ENCODE results near the gene STUM. TPM values are rescaled to one million over a fixed set of nuclear protein-coding genes. Genes with fewer than 3 reads are reported as not detected.
"Not testable (repeated sequence)": the region's sequence is repeated elsewhere in the genome, so short reads cannot be mapped to it uniquely, and the experiment has no call there.

The STUM gene
- polyA plus RNA-seq (ENCODE audit: insufficient read length in 4 of 4) = 1 to 10 TPM in 3 of 4 donors, under 1 TPM in 1; 0.70 to 2.3 (median 1.4) TPM

- DNase-seq (ENCODE audit: low read depth in 4 of 4, low spot score in 3 of 4) = no peak
Measured at GRCh38 chr1:226548256-226549093, at the start of gene STUM. Gene STUM, plus strand, starts transcription at chr1:226548764. Its CDS starts 141 bp downstream, at chr1:226548905.

GRCh38 chr1:226499699-226500098 is 48.9 kb upstream of the STUM start:
- not testable (repeated sequence) for DNase-seq (ENCODE audit: low read depth in 4 of 4, low spot score in 3 of 4)

GRCh38 chr1:226506021-226506420 is 42.5 kb upstream of the STUM start:
- DNase-seq (ENCODE audit: low read depth in 4 of 4, low spot score in 3 of 4) = no peak

- no peak for DNase-seq (ENCODE audit: low read depth in 4 of 4, low spot score in 3 of 4)
Measured at GRCh38 chr1:226506921-226507320, 41.6 kb upstream of the STUM start.

GRCh38 chr1:226510453-226510852 is 38.1 kb upstream of the STUM start:
- DNase-seq (ENCODE audit: low read depth in 4 of 4, low spot score in 3 of 4) = no peak

GRCh38 chr1:226511296-226511695 is 37.3 kb upstream of the STUM start:
- no peak for DNase-seq (ENCODE audit: low read depth in 4 of 4, low spot score in 3 of 4)

- DNase-seq (ENCODE audit: low read depth in 4 of 4, low spot score in 3 of 4) = no peak
Measured at GRCh38 chr1:226512076-226512728, 36.4 kb upstream of the STUM start.

- no peak for DNase-seq (ENCODE audit: low read depth in 4 of 4, low spot score in 3 of 4)
Measured at GRCh38 chr1:226518375-226518774, 30.2 kb upstream of the STUM start.

- no peak for DNase-seq (ENCODE audit: low read depth in 4 of 4, low spot score in 3 of 4)
Measured at GRCh38 chr1:226519135-226519534, 29.4 kb upstream of the STUM start.

GRCh38 chr1:226519716-226520598 is 28.6 kb upstream of the STUM start:
- no peak for DNase-seq (ENCODE audit: low read depth in 4 of 4, low spot score in 3 of 4)

GRCh38 chr1:226520640-226521355 is 27.8 kb upstream of the STUM start:
- no peak for DNase-seq (ENCODE audit: low read depth in 4 of 4, low spot score in 3 of 4)

- DNase-seq (ENCODE audit: low read depth in 4 of 4, low spot score in 3 of 4) = no peak
Measured at GRCh38 chr1:226523646-226524406, 24.7 kb upstream of the STUM start.

- DNase-seq (ENCODE audit: low read depth in 4 of 4, low spot score in 3 of 4) = no peak
Measured at GRCh38 chr1:226524547-226524946, 24.0 kb upstream of the STUM start.

- DNase-seq (ENCODE audit: low read depth in 4 of 4, low spot score in 3 of 4) = no peak
Measured at GRCh38 chr1:226525750-226526149, 22.8 kb upstream of the STUM start.

- no peak for DNase-seq (ENCODE audit: low read depth in 4 of 4, low spot score in 3 of 4)
Measured at GRCh38 chr1:226526801-226527595, 21.6 kb upstream of the STUM start.

GRCh38 chr1:226529891-226530290 is 18.7 kb upstream of the STUM start:
- DNase-seq (ENCODE audit: low read depth in 4 of 4, low spot score in 3 of 4) = no peak

- DNase-seq (ENCODE audit: low read depth in 4 of 4, low spot score in 3 of 4) = no peak
Measured at GRCh38 chr1:226530591-226530990, 18.0 kb upstream of the STUM start.

GRCh38 chr1:226531360-226532093 is 17.0 kb upstream of the STUM start:
- no peak for DNase-seq (ENCODE audit: low read depth in 4 of 4, low spot score in 3 of 4)
